Fibroblast of skin of abdomen (primary cell): ENCODE measurements around the gene MMP27. TPM values are rescaled to one million over a fixed set of nuclear protein-coding genes. Genes with fewer than 3 reads are reported as not detected.
"Not testable (repeated sequence)": the region's sequence is repeated elsewhere in the genome, so short reads cannot be mapped to it uniquely, and the experiment has no call there.

ENCODE experiments used
- DNase-seq: peaks from one replicate; pipeline ENCODE4 v3.0.0-alpha.2; 2013
- polyA plus RNA-seq, 2 experiments: library from polyadenylated mRNA; unstranded; fragments of 120-200 nt; gene quantifications; one replicate each; pipeline ENCODE4 v1.2.1, GENCODE V29; 2013; ENCODE audit not compliant: insufficient read length in 2 of 2

The MMP27 gene, protein sequence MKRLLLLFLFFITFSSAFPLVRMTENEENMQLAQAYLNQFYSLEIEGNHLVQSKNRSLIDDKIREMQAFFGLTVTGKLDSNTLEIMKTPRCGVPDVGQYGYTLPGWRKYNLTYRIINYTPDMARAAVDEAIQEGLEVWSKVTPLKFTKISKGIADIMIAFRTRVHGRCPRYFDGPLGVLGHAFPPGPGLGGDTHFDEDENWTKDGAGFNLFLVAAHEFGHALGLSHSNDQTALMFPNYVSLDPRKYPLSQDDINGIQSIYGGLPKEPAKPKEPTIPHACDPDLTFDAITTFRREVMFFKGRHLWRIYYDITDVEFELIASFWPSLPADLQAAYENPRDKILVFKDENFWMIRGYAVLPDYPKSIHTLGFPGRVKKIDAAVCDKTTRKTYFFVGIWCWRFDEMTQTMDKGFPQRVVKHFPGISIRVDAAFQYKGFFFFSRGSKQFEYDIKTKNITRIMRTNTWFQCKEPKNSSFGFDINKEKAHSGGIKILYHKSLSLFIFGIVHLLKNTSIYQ
- not detected for polyA plus RNA-seq (2013, experiment 1 of 2; ENCODE audit: insufficient read length)
- polyA plus RNA-seq (2013, experiment 2 of 2; ENCODE audit: insufficient read length), result not detected

DNA sequence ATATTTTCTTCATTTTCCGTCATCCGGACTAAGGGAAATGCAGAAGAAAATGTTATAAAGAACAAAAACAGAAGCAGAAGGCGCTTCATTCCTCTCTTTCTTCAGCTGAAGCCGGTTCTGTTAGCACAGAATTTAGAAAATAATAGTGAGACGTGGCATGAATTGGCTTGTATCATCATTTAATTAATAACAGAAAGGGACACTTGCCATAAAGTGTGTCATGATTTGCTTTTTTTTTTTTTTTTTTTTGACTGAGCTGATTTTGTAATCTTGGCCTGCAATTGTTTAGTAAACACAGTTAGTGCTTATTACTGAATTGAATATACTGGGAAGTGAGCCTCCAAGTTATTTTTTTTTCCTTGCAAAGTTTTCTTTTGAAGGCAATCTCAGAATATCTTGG is at the start of gene MMP27:
TSS of gene MMP27 (minus strand) at position 144 of the 400 bp plus-strand sequence. CDS start at position 89, 55 bp downstream.
- DNase-seq, result no peak

DNA sequence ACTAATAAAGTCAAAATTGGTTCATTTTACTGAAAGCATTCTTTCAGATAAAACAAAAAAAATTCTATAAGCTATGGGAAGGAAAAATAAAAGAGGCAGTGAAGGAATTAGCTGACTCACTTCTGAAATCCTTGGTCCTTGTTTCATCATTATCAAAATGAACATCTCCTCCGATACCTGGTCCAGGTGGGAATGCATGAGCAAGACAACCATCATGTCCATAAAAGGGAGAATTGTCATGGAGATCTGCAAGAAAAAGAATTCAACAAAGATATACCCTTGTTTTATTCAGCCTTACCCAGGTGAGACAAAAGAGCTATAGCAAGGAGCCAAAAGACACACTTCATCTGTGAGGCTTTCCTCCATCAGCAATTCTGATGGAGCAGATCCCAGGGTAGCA is 47.7 kb upstream of the MMP27 start:
- DNase-seq, result no peak

DNA sequence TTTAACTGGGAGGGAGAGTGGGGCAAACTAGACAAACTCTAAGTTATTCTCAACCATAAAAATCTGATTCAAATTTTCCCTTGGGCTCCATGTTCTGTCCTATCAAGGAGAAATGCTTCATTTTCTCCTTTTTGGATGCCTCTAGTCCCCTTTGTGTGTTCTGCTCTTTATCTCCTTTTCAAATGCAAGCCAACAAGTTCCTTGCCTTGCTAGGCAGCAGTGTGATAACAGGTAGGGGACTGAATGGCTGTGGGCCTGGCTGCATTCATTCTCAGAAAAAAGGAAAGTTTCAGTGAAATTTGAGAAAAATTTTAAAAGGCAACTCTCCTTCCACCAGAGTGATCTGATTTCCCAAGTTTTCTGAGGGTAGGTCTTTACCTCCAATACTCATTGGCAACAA is 46.1 kb upstream of the MMP27 start:
- no peak for DNase-seq

DNA sequence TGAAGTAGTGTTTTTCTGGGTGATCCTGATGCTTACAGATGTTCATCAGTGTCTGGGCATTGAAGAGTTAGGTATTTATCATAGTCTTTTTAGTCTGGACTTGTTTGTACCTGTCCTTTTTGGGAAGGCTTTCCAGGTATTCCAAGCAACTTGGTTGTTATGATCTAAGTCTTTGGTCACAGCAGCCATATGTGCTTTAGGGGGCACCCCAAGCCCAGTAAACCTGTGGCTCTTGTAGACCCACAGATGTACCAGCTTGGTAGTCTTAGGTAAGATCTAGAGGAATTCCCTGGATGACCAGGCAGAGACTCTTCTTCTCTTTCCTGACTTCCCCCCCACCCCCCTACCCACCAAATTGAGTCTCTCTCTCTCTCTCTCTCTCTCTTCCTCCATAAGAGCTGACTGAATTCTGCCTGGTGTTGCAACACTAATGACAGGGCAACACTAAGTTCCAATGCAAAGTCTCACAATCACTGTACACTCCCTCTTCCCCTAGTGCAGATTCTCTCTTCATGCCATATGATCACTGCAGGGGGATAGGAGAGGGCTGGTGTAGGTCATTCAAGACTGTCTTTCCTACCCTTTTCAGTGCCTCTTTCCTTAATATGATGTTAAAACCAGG is 43.6 kb upstream of the MMP27 start:
- no peak for DNase-seq

DNA sequence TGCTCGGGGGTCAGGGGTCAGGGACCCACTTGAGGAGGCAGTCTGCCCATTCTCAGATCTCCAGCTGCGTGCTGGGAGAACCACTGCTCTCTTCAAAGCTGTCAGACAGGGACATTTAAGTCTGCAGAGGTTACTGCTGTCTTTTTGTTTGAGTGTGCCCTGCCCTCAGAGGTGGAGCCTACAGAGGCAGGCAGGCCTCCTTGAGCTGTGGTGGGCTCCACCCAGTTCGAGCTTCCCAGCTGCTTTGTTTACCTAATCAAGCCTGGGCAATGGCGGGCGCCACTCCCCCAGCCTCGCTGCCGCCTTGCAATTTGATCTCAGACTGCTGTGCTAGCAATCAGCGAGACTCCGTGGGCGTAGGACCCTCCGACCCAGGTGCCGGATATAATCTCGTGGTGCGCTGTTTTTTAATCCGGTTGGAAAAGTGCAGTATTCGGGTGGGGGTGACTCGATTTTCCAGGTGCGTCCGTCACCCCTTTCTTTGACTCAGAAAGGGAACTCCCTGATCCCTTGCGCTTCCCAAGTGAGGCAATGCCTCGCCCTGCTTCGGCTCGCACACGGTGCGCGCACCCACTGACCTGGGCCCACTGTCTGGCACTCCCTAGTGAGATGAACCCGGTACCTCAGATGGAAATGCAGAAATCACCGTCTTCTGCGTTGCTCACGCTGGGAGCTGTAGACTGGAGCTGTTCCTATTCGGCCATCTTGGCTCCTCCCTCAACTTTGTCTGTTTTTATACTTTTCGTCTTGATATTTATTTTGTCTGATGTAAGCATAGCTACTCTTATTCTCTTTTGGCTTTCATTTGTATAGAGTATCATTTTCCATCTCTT is 41.4 kb upstream of the MMP27 start:
- DNase-seq, result not testable (repeated sequence)

DNA sequence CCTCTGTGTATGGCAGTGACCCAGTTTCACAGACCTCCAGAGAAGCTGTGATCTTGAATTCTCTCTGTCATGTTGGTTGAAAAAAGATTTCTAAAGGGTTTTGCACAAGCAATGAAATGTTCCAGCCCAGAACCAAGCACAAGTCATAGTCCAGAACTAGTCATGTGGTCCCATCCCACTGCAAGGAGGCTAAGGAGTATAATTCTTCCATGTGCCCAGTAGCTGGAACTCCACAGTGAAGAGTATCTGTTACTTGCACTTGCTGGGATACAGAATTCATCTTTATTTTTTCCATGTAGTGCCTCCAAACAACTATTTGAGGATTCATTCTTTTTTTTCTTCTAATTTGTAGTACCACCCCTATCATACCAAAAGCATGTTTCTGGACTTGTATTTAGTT is 29.1 kb upstream of the MMP27 start:
- DNase-seq, result no peak

DNA sequence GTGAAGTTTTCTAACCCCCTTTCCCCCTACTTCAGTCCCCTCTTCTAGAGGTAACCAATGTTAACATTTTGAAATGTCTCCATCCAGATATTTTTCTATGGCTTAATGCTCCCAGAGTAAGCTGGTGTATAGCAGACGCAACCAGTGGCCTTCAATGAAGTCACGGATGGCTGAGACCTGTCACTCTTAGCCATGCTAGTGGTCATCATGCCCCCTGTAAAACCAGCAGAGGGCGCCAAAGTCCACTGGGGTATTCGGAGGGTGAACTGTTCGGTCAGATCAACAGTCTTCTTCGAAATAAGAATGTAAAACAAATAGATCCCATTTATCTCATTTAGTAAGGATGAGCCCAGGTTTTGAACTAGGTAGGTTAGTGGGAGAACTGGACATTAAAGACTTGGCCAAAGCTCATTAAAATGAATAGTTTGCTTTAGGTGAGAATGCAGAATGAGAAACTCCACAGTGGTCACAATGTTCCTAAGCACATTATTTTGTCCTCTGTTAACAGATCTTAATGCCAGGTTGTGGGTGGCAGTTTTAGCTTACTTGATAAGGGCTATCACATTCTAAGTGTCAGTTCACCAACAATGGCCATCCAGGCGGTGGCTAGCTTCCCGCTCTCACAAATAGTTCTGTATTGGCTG is 27.8 kb upstream of the MMP27 start:
- peak; percentile 57 for DNase-seq

DNA sequence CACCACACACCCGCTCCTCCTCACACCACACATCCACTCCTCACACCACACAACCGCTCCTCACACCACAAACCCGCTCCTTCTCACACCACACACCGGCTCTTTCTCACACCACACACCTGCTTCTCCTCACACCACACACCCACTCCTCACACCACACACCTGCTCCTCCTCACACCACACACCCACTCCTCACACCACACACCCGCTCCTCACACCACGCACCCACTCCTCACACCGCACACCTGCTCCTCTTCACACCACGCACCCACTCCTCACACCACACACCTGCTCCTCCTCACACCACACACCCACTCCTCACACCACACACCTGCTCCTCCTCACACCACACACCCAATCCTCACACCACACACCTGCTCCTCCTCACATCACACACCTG is 25.4 kb upstream of the MMP27 start:
- DNase-seq, result not testable (repeated sequence)

DNA sequence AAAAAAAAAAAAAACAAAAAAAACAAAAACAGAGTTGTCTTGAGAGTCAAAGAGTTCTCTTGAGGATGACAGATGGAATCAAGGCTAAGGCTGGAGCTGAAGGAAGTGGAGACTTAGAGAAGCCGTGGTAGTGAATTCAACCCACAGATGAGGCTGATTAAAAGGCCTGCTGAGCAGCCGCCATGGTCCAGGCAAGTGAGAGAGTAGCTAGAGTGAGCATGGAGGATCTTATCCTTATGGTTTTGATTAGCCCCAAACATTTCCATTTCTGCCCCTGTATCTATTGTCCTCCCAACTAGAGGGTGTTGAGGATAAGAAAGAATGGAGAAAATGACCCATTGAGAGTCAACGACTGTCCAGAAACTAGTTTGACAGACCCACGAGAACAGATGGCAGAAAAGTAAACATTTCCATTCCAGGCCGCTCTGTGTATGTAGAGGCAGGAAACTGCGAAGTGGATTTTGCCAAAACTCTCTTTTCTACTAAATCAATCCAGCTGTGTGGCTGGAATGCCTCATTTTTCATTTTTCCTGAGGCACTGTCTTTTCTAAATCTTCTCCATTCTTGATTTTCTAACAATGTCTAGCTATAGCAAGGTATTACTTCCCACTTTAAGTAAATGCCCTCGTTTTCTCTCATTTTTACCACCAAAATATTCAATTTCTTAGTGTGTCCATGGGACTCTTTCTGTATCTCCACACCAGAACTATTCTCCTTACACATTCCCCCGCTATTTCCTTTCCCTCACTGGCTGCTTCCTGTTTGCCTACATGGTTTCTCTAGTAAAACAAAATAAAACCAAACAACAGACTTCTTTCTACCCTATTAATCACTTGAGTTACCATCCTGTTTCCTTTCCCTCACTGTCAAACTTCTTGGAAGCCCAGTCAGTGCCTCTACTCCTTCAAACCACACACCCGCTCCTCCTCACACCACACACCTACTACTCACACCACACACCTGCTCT is 24.6 kb upstream of the MMP27 start:
- DNase-seq, result peak; percentile 62

DNA sequence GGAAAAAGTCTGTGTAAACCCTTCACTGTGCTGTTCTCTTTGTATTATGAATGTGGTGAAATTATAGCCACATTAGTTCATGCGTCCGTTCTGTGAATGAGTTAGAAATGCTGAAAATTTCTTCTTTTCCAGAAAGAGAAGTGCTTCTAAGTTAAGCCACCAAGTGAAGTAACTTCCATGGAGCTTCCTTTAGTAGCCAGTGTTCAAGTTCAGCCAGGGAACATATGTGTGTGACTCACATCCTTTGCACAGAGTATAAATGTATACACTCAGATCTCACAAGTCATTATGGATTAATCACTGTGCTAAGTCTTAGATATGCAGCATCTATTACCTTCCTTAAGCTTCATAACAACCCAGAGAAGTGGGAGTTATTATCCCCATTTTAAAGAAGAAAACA is 22.3 kb upstream of the MMP27 start:
- DNase-seq, result peak; percentile 88

DNA sequence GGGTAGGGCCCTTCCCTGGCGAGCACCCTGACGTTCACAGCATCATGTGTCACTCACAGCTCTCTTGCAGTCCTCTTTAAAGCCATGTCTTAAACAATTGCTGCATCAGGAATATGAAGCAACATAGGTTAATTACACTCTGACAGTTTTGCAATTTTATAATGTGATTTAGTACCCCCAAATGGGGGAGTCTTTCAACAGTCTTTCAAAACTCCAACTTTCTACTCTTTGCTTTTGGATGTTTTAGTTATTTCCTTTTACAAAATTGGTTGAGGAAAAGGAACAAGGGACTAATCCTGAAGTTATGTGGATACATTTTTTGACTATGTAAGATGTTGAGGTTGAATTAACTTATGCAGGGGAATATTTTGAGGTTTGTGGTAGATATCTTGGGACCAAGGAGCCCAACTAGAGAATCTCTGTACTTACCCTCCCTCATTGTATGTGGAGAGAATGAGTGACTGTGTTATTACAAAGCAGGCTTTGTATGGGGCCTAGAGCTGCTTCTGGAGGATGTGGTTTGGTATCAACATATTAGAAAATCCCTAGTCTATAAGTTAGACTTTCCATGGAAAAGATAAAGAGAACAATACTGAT is 19.4 kb upstream of the MMP27 start, which contains the start of gene MMP8:
TSS of gene MMP8 (minus strand) at position 51 of the 597 bp plus-strand sequence. CDS start 99 bp downstream, outside the sequence.
- peak; percentile 93 for DNase-seq

DNA sequence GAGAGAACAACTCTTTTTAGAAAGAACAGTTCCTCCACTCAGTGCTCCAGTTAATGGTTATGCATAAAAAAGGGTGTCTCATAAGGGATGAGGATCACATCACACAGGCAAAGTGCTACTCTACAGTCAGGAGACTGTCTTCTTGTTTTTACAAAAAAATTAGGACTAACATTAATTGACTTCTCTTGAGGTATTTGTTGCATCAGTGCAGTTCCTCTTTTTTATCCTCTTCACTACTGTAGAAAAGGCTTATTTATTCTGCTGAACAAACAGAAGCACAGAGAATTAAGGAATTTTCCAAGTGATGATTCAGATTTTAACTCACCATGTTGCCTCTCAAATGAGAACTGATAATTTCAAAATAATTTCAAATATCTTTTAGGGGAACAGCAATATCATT is 17.3 kb upstream of the MMP27 start:
- no peak for DNase-seq

DNA sequence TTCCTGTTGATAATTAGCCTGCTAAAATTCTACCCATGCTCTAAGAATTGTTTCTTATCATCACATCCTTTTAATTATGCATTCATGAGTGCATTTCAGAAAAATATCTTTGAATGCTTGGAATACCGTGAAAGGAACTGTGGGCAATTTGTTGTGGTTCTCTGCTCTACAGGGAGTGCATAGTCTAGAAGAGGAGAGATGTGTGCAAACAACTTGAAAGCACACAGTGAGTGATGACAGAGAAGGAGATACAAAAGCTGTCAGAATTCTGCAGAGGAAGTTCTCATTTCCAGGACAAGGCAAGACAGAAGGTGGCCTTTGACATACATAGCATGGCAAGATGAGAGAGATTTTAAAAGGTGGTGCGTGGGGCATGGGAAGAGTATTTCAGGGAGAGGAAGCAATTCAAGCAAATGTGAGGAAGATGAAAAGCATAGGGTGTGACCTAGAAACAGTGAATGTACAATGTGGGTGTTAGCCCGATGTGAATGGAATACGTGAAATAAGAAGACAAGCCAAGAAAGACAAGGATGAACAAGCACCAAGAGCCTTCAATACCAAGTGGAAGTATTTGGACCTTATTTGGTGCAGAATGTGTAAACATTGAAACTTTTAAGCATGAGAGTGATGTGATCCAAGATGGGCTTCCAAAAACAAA is 14.2 kb upstream of the MMP27 start:
- DNase-seq, result no peak

DNA sequence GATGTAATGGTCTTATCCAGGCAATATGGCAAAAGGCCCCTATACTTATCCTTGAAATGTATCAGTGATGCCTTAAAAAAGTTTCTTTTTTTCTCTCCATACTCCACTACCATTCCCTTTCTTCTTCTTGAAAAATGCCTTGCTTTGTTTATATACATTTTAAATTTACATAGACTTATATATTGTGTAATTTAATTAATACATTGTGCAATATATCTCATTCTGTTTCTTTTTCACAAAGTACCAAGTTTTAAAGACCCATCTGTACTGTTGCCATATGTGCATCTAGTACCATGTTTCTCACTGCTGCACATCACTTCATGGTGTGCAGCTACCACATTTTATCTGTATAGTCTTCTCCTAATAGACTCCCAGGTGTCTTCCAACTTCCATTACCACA is 11.7 kb upstream of the MMP27 start:
- no peak for DNase-seq

DNA sequence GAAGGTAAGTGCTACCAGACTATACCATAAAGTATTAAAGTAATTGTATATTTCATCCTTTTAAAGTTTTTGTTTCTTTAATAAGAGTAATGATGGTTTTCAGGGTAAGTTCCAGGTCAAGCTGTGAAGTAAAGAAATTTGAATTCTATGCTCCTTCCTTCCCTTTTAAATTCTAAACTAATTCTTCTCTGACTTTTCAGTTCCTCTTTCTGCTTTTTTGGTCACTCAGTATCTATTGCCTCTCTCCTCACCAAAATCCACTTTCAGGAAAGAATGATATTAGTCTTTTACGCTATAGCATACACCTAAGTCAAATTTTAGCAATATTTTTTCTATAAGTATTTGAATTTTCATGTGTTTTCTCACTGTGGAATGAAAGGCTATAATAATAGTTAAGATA is 11.0 kb upstream of the MMP27 start:
- no peak for DNase-seq

DNA sequence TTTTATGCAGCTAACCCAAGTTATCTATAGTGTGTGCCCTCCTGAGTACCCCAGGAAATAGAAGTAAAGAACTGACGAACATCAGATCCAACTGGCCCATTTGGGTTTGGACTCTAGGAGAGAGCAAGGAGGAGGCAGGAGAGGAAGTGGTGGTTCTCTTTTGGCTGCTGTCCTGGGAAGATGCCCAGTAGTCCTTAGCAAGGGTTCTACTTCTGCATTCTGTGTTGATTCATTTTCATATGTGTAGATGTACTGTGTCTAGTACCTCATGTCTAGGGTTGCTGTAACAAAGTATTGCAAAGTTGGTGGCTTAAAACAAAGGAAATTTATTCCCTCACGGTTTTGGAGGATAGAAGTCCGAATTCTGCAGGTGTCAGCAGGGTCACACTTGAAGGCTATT is 6.6 kb upstream of the MMP27 start:
- DNase-seq, result no peak

DNA sequence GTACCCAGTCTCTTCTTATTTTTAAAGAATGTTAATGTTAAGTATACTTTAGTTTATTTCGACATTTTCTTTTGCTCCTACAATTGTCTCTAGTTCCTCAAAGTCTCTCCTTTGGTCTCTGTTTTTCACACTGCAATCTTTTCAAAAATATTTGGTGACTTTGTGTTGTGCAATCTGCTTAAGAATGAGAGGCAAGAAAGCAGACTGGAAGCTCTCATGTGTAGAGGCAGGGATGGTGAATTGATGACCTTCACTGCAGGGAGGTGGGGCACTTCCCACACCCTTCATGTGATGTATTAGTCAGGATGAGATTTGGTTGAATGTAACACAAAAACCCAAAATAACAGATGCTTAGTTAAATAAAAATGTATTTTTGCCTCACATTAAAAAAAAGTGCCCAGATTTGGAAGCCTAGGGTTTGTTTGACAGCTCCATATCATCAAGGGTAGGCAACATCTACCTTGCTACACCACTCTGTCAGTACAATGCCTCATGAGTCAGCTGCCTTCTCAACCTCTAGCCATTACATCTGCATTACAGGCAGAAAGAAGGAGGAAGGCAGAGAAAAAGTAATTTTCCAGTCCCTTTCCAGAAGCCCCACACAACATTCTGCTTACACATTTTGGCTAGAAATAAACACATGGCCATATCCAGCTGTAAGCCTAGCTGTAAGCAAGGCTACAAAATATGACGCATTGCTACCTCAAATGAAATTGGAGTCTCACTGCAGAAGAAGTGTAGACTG is 3.8 kb upstream of the MMP27 start:
- DNase-seq, result no peak

DNA sequence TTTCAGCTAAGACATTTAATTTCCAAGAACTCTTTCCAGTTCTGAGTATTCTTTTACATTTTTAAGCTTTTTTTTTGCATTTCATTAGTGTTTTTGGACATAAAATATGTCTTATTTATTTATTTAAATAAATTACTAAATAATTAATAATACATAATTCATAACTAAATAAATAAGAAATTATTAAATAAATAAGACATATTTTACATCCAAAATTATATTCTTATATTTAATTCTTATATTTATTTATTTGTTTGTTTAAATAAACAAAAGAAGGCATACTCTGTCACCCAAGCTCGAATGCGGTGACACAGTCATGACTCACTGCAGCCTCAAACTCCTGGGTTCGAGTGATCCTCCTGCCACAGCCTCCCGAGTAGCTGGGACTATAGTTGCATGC is 3.1 kb upstream of the MMP27 start:
- no peak for DNase-seq

DNA sequence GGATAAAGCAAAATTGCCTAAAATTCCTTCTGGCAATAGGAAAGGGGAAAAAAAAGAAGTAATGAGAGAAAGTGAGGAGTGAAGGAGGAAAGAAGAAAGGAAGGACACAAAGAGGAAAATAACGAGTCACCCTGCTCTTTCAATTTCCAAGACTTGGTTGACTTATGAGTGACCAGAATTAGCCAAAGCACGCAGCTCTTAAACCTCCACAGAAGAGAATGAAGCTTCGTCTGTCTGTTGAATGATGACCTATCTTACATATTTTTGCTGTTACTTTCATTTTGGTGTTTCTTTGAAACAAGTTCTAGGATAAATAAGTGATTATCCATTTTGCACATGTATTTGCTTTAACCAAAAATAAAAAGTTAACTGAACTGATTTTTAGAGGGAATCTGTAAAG is 728 bp downstream of the MMP27 start:
- DNase-seq, result no peak
